ENCODE results near the gene DDHD1.

The DDHD1 gene

GRCh38 chr14:53060046-53060445, 93.1 kb downstream of the DDHD1 start:
- no peak for FAIRE-seq
- TF ChIP-seq PAX5 (IDR thresholded peaks at IDR 0.05; ENCODE audit: insufficient read depth, low read length, severe bottlenecking) (no peak), SPI1 (IDR thresholded peaks at IDR 0.05; ENCODE audit: low read depth, low read length) (no peak)
- no peak for DNase-seq (ENCODE audit: insufficient read length, low spot score)

GRCh38 chr14:53055003-53055402, 98.1 kb downstream of the DDHD1 start:
- DNase-seq (ENCODE audit: insufficient read length, low spot score): no peak
- peak; percentile 69 for FAIRE-seq
- TF ChIP-seq PAX5 (IDR thresholded peaks at IDR 0.05; ENCODE audit: insufficient read depth, low read length, severe bottlenecking) (no peak), SPI1 (IDR thresholded peaks at IDR 0.05; ENCODE audit: low read depth, low read length) (no peak), POLR2AphosphoS5 (IDR thresholded peaks at IDR 0.05; ENCODE audit: low read depth, low read length) (no peak), POU2F2 (IDR thresholded peaks at IDR 0.05; ENCODE audit: low read depth, low read length) (no peak), TAF1 (IDR thresholded peaks at IDR 0.05; ENCODE audit: low read depth, low read length) (no peak), POLR2A (IDR thresholded peaks at IDR 0.05; ENCODE audit: low read depth, low read length) (no peak)

DNA sequence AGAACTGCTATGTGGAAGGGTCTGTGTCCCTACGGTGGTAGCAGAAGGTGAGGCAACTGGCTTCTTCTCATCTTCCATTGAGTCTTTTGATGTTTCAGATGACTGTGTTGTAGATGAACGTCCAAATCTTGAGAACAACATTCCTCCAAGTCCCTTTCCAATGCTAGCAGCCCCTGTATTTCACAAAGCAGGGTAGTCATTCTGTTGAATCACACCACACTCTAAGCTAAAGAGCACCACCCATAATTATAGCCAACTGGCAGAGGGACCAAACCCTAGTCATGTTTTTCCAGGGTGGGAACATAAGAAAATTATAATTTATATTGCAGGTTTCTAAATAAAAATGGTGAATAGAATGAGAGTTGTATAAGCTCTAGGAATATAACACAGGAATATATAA, 98.7 kb downstream of the DDHD1 start:
- no peak for FAIRE-seq
- DNase-seq (ENCODE audit: insufficient read length, low spot score): no peak
- no peak for TF ChIP-seq POU2F2 (IDR thresholded peaks at IDR 0.05; ENCODE audit: low read depth, low read length)
- TF ChIP-seq PAX5 (IDR thresholded peaks at IDR 0.05; ENCODE audit: insufficient read depth, low read length, severe bottlenecking): no peak
- TF ChIP-seq SPI1 (IDR thresholded peaks at IDR 0.05; ENCODE audit: low read depth, low read length): no peak
- TF ChIP-seq POLR2AphosphoS5 (IDR thresholded peaks at IDR 0.05; ENCODE audit: low read depth, low read length): no peak
- no peak for TF ChIP-seq POLR2A (IDR thresholded peaks at IDR 0.05; ENCODE audit: low read depth, low read length)
- TF ChIP-seq TAF1 (IDR thresholded peaks at IDR 0.05; ENCODE audit: low read depth, low read length): no peak

DNA sequence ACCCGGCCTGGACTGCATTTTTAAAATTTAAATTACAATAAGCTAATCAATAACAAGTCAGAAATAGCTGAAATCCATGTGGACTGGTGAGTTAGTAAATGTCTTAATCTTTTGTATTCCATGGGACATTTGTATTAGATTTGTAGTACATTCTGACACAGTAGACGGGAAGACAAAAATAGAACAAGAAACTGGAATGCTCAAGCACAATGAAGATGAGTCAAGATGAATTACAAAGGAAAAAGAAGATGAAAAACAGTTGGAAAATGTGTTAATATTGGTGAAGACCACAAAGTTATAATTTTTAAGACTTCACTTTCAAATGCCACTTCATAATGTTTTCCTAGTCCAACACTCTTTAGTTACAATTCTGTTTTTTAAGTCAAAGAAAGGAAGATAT, 104.5 kb downstream of the DDHD1 start:
- FAIRE-seq (no peak), DNase-seq (ENCODE audit: insufficient read length, low spot score) (no peak)
- no peak for TF ChIP-seq POLR2A (IDR thresholded peaks at IDR 0.05; ENCODE audit: low read depth, low read length)
- TF ChIP-seq POLR2AphosphoS5 (IDR thresholded peaks at IDR 0.05; ENCODE audit: low read depth, low read length): no peak
- no peak for TF ChIP-seq SPI1 (IDR thresholded peaks at IDR 0.05; ENCODE audit: low read depth, low read length)
- no peak for TF ChIP-seq TAF1 (IDR thresholded peaks at IDR 0.05; ENCODE audit: low read depth, low read length)
- TF ChIP-seq POU2F2 (IDR thresholded peaks at IDR 0.05; ENCODE audit: low read depth, low read length): no peak
- TF ChIP-seq PAX5 (IDR thresholded peaks at IDR 0.05; ENCODE audit: insufficient read depth, low read length, severe bottlenecking): no peak

DNA sequence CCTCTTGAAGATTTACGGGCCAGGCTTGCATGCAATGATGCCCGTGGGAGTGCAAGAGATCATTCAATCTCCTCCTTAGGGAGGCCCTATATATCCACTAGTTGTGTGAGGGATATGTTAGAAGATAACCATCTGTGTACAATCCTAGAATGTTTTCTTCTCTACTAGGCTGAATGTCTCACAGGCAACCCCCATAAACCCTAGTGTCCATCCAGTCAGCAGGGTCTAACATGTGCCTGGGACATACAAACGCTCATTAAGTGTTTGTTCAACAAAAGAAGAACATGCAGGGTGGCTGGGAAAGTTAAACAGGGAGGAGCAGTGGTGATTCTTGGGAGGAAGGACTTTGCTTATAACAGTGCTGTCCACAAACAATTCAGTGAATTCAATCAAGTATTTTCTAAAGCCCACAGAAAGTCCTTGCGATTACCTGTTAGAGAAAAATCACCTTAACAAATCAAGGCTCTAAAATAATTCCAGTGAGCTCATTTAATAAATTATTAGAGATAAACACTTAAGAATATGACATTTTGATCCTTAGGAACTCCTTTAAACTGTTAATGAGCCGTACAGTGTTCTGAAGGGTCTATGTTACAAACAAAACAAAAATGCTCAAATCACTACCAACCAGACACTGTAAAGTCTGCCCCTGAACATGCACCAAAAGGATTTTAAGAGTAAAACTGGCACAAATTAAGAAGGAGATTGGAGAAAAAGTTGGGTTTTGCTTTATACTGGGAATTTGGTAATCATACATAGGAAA, 105.6 kb downstream of the DDHD1 start:
- DNase-seq (ENCODE audit: insufficient read length, low spot score) (no peak), FAIRE-seq (no peak)
- no peak for TF ChIP-seq POLR2A (IDR thresholded peaks at IDR 0.05; ENCODE audit: low read depth, low read length)
- no peak for TF ChIP-seq POLR2AphosphoS5 (IDR thresholded peaks at IDR 0.05; ENCODE audit: low read depth, low read length)
- TF ChIP-seq SPI1 (IDR thresholded peaks at IDR 0.05; ENCODE audit: low read depth, low read length): no peak
- no peak for TF ChIP-seq TAF1 (IDR thresholded peaks at IDR 0.05; ENCODE audit: low read depth, low read length)
- no peak for TF ChIP-seq PAX5 (IDR thresholded peaks at IDR 0.05; ENCODE audit: insufficient read depth, low read length, severe bottlenecking)
- TF ChIP-seq POU2F2 (IDR thresholded peaks at IDR 0.05; ENCODE audit: low read depth, low read length): no peak

DNA sequence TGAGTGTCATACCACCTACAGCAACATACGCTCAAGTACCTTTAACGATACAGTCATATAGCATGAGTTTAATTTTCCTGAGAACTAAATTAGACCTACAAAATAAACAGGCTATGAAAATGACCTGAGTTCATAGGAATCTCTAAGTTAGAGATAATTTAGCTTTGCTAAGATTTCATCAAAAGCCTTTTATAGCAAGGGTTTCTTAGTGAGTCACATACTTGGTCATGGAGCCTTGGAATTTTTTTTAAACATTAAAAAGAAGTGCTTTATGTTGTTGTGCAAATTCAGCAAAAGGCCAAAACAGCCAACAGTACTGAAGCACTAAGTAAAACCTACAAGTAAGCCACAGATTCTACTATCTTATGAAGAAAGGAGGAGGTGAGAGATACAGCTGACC, 108.6 kb downstream of the DDHD1 start:
- DNase-seq (ENCODE audit: insufficient read length, low spot score) (no peak), FAIRE-seq (no peak)

DNA sequence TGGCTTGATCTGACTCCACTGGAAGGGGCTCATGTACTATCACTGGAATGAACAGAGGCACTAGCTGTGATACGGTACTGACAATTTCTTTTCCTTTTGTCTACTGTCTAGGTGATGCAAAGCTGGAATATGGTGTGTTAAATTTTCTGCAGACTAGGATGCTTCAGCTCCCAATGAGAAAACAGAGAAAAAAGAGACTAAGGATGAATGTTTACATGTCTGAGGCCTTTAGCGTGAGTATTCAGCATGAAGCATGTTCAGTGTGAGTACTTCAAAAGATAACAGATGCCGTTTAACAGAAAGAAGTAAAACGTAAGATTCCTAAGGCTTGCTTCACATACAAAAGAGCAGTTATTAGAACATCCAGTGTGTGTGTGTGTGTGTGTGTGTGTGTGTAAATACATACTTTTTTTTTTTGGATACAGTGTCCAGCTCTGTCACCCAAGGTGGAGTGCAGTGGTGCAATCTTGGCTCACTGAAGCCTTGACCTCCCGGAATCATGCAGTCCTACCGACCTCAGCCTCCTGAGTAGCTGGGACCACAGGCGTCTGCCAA, 110.0 kb downstream of the DDHD1 start:
- TF ChIP-seq TAF1 (IDR thresholded peaks at IDR 0.05; ENCODE audit: low read depth, low read length) (no peak), PAX5 (IDR thresholded peaks at IDR 0.05; ENCODE audit: insufficient read depth, low read length, severe bottlenecking) (no peak), SPI1 (IDR thresholded peaks at IDR 0.05; ENCODE audit: low read depth, low read length) (no peak), POLR2A (IDR thresholded peaks at IDR 0.05; ENCODE audit: low read depth, low read length) (no peak), POLR2AphosphoS5 (IDR thresholded peaks at IDR 0.05; ENCODE audit: low read depth, low read length) (no peak), POU2F2 (IDR thresholded peaks at IDR 0.05; ENCODE audit: low read depth, low read length) (no peak)
- FAIRE-seq: no peak
- DNase-seq (ENCODE audit: insufficient read length, low spot score): no peak

More for the DNA sequence above, 108.6 kb downstream of the DDHD1 start:
- TF ChIP-seq TAF1 (IDR thresholded peaks at IDR 0.05; ENCODE audit: low read depth, low read length): no peak
- TF ChIP-seq PAX5 (IDR thresholded peaks at IDR 0.05; ENCODE audit: insufficient read depth, low read length, severe bottlenecking): no peak
- TF ChIP-seq SPI1 (IDR thresholded peaks at IDR 0.05; ENCODE audit: low read depth, low read length): no peak
- no peak for TF ChIP-seq POLR2AphosphoS5 (IDR thresholded peaks at IDR 0.05; ENCODE audit: low read depth, low read length)
- TF ChIP-seq POU2F2 (IDR thresholded peaks at IDR 0.05; ENCODE audit: low read depth, low read length): no peak
- no peak for TF ChIP-seq POLR2A (IDR thresholded peaks at IDR 0.05; ENCODE audit: low read depth, low read length)

GRCh38 chr14:53042480-53042879, 110.6 kb downstream of the DDHD1 start:
- DNase-seq (ENCODE audit: insufficient read length, low spot score) (no peak), FAIRE-seq (no peak)
- TF ChIP-seq SPI1 (IDR thresholded peaks at IDR 0.05; ENCODE audit: low read depth, low read length): no peak
- TF ChIP-seq TAF1 (IDR thresholded peaks at IDR 0.05; ENCODE audit: low read depth, low read length): no peak
- TF ChIP-seq PAX5 (IDR thresholded peaks at IDR 0.05; ENCODE audit: insufficient read depth, low read length, severe bottlenecking): no peak
- no peak for TF ChIP-seq POLR2A (IDR thresholded peaks at IDR 0.05; ENCODE audit: low read depth, low read length)
- TF ChIP-seq POLR2AphosphoS5 (IDR thresholded peaks at IDR 0.05; ENCODE audit: low read depth, low read length): no peak
- TF ChIP-seq POU2F2 (IDR thresholded peaks at IDR 0.05; ENCODE audit: low read depth, low read length): no peak

- no peak for TF ChIP-seq POLR2A (IDR thresholded peaks at IDR 0.05; ENCODE audit: low read depth, low read length)
- no peak for FAIRE-seq
- DNase-seq (ENCODE audit: insufficient read length, low spot score): no peak
Observed at GRCh38 chr14:53041067-53041466, 112.1 kb downstream of the DDHD1 start.

GRCh38 chr14:53038629-53039028, 114.5 kb downstream of the DDHD1 start:
- FAIRE-seq (no peak), DNase-seq (ENCODE audit: insufficient read length, low spot score) (no peak)
- TF ChIP-seq POU2F2 (IDR thresholded peaks at IDR 0.05; ENCODE audit: low read depth, low read length) (no peak), POLR2A (IDR thresholded peaks at IDR 0.05; ENCODE audit: low read depth, low read length) (no peak), SPI1 (IDR thresholded peaks at IDR 0.05; ENCODE audit: low read depth, low read length) (no peak), PAX5 (IDR thresholded peaks at IDR 0.05; ENCODE audit: insufficient read depth, low read length, severe bottlenecking) (no peak), TAF1 (IDR thresholded peaks at IDR 0.05; ENCODE audit: low read depth, low read length) (no peak), POLR2AphosphoS5 (IDR thresholded peaks at IDR 0.05; ENCODE audit: low read depth, low read length) (no peak)

Measured in GM12891 (cell line).